ENCODE results near the gene GPR173.

Gene GPR173

DNA sequence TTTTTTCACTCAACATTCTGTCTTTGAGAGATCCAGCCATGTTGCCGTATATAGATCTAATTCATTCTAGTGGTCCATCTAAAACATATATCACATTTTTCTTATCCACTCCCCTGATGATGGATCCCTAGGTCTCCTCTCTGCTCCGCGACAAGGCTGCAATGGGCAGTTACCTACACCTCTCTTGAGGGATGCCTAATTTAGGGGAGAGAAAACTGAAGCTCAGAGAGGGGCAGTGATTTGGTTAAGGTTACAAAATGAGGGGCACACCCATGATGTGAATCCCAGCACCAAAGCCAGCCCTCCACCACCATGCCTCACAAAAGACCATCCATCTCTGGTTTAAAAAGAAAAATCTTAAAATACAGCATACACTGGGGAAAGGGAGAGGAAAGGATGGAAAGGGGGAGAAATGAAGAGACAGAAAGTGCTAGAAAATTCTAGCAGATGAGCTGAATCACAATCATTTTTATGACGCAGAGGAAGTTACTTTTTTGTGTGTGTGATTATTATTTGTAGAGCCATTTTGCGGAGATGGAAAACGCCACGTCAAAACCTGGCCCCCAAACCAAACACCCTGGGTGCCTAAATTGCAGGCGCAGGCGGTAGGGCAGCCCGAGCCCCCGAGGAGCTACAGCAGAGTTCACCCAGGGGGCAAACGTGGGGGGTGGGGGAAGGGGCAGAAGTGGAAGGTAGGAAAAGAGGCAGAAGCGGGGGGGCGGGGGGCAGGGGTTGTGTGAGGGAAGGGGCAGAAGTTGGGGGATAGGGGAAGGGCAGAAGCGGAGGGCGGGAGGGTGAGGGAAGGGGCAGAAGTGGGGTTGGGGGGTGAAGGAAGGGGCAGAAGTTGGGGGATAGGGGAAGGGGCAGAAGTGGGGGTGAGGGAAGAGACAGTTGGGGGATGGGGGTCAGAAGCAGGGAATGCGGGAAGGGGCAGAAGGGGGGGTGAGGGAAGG is 32.3 kb downstream of the GPR173 start:
- H3K4me1 ChIP-seq (ENCODE audit: control insufficient read depth, insufficient read depth, low read length) = peaks cover 10% of the 10 kb centered on the region; the same call in 1 of the 2 replicates
- no peaks in the 10 kb centered on the region for H3K27me3 ChIP-seq (ENCODE audit: control insufficient read depth, insufficient read depth, low read length)
- no peak overlapping the region for H3K27ac ChIP-seq (ENCODE audit: low read depth, low read length)
- peaks cover 9% of the 10 kb centered on the region; the same call in 1 of the 2 replicates for H3K9me3 ChIP-seq (ENCODE audit: control insufficient read depth, insufficient read depth, low read depth, low read length)
- H3K36me3 ChIP-seq (ENCODE audit: control insufficient read depth, insufficient read depth, low read length) = peaks cover 24% of the 10 kb centered on the region
- peak overlapping the region; percentile 51 for H3K9ac ChIP-seq (ENCODE audit: low read length)
- peak overlapping the region; percentile 43 for H3K4me3 ChIP-seq (ENCODE audit: low read depth, low read length)

DNA sequence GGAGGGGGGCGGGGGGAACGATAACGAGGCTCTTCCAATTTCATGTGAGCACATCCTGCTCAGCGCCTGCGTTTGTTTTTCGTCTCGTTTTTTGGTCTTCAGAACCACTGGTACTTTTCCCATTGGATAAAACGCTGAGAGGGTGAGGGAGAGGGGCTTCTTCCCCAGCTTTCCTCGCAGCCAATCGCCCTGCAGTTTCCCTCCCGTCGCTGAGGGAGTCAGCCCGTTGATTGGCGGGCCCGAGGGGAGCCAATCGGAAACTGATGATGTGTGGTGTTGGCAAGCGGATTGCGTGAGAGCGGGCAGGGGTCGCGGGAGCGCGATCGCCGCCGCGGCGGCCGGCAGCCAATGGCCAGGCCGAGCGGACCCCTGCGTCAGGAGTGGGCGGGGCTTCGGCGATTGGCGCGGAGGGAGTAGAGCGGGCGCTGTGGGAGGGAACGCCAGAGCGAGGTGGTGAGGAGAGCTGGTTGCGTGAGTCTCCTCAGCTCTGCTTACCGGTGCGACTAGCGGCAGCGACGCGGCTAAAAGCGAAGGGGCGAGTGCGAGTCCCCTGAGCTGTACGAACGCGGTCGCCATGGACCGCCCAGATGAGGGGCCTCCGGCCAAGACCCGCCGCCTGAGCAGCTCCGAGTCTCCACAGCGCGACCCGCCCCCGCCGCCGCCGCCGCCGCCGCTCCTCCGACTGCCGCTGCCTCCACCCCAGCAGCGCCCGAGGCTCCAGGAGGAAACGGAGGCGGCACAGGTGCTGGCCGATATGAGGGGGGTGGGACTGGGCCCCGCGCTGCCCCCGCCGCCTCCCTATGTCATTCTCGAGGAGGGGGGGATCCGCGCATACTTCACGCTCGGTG is 33.6 kb downstream of the GPR173 start, which contains the start of gene TSPYL2:
TSS of gene TSPYL2 (plus strand) at position 443 of the 848 bp plus-strand sequence. CDS start at position 575, 132 bp downstream.
- peak within 1 kb of the TSS; percentile 84 for H3K4me3 ChIP-seq (ENCODE audit: low read depth, low read length)
- H3K27ac ChIP-seq (ENCODE audit: low read depth, low read length) = peak within 1 kb of the TSS; percentile 80; the same call in 1 of the 2 replicates
- peaks cover 33% of the 10 kb centered on the region for H3K36me3 ChIP-seq (ENCODE audit: control insufficient read depth, insufficient read depth, low read length)
- peaks cover 10% of the 10 kb centered on the region; the same call in 1 of the 2 replicates for H3K4me1 ChIP-seq (ENCODE audit: control insufficient read depth, insufficient read depth, low read length)
- peak within 1 kb of the TSS; percentile 54 for H3K9ac ChIP-seq (ENCODE audit: low read length)
- no peaks in the 10 kb centered on the region for H3K27me3 ChIP-seq (ENCODE audit: control insufficient read depth, insufficient read depth, low read length)
- H3K9me3 ChIP-seq (ENCODE audit: control insufficient read depth, insufficient read depth, low read depth, low read length) = peaks cover 2% of the 10 kb centered on the region; the same call in 1 of the 2 replicates

DNA sequence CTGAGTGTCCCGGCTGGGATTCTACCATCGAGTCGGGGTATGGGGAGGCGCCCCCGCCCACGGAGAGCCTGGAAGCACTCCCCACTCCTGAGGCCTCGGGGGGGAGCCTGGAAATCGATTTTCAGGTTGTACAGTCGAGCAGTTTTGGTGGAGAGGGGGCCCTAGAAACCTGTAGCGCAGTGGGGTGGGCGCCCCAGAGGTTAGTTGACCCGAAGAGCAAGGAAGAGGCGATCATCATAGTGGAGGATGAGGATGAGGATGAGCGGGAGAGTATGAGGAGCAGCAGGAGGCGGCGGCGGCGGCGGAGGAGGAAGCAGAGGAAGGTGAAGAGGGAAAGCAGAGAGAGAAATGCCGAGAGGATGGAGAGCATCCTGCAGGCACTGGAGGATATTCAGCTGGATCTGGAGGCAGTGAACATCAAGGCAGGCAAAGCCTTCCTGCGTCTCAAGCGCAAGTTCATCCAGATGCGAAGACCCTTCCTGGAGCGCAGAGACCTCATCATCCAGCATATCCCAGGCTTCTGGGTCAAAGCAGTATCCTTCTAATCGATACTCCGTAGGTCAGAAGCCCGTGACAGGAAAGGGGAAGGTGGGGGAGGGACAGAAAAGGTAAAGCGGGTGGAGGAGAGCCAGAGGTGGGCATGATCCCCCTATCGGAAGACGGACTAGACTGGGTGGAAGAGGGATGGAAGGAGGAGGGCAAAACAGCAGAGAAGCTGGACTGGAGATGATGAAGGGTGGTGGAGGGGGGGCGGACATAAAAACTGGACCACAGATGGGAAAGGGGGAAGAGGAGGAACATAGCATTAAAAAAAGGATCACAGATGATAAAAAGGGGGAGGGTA is 34.4 kb downstream of the GPR173 start:
- H3K9ac ChIP-seq (ENCODE audit: low read length) = peak overlapping the region; percentile 54
- peak overlapping the region; percentile 84 for H3K4me3 ChIP-seq (ENCODE audit: low read depth, low read length)
- H3K27me3 ChIP-seq (ENCODE audit: control insufficient read depth, insufficient read depth, low read length) = no peaks in the 10 kb centered on the region
- H3K36me3 ChIP-seq (ENCODE audit: control insufficient read depth, insufficient read depth, low read length) = peaks cover 40% of the 10 kb centered on the region
- peak overlapping the region; percentile 80; the same call in 1 of the 2 replicates for H3K27ac ChIP-seq (ENCODE audit: low read depth, low read length)
- peaks cover 10% of the 10 kb centered on the region; the same call in 1 of the 2 replicates for H3K4me1 ChIP-seq (ENCODE audit: control insufficient read depth, insufficient read depth, low read length)
- no peaks in the 10 kb centered on the region; the same call in 1 of the 2 replicates for H3K9me3 ChIP-seq (ENCODE audit: control insufficient read depth, insufficient read depth, low read depth, low read length)

DNA sequence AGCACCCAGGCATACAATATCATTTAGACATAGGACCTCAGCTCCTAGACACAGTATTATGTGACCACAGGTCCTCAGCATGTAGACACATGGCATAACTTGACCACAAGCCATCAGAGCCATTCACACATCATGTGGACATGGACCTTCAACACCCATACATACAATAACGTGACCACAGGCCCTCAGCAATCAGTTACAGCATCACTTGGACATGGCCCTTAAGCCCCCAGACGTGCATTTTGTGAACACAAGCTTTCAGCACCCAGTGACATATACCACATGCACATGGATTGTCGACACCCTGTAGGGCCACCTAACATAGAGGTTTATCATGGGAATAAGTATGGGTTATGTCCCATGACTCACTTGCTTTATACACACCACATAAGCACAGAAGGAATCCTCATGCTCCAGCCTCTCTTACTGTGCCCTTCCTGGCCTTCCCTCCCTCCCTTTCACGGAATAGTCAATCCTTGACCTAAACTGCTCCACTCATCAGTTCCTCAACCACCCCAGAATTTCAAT is 35.5 kb downstream of the GPR173 start:
- H3K36me3 ChIP-seq (ENCODE audit: control insufficient read depth, insufficient read depth, low read length) = peaks cover 40% of the 10 kb centered on the region
- no peak overlapping the region for H3K27ac ChIP-seq (ENCODE audit: low read depth, low read length)
- H3K4me3 ChIP-seq (ENCODE audit: low read depth, low read length) = no peak overlapping the region
- H3K9ac ChIP-seq (ENCODE audit: low read length) = no peak overlapping the region
- H3K9me3 ChIP-seq (ENCODE audit: control insufficient read depth, insufficient read depth, low read depth, low read length) = no peaks in the 10 kb centered on the region; the same call in 1 of the 2 replicates
- no peaks in the 10 kb centered on the region for H3K27me3 ChIP-seq (ENCODE audit: control insufficient read depth, insufficient read depth, low read length)
- H3K4me1 ChIP-seq (ENCODE audit: control insufficient read depth, insufficient read depth, low read length) = peaks cover 12% of the 10 kb centered on the region; the same call in 1 of the 2 replicates

DNA sequence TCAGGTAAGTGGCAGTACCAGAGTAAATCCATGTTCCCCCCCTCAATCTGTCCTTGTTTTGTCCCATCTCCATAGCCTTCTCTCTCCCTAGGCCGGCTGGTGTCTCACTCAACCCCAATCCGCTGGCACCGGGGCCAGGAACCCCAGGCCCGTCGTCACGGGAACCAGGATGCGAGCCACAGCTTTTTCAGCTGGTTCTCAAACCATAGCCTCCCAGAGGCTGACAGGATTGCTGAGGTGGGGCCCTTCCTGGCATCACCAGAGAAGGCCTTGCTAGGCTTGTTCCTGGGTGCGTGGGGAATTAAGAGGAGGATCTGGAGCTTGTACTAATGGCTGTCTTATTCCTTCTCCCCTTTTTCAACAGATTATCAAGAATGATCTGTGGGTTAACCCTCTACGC is 36.3 kb downstream of the GPR173 start:
- Histone ChIP-seq H3K36me3 (ENCODE audit: control insufficient read depth, insufficient read depth, low read length) (peaks cover 40% of the 10 kb centered on the region), H3K4me3 (ENCODE audit: low read depth, low read length) (no peak overlapping the region), H3K27me3 (ENCODE audit: control insufficient read depth, insufficient read depth, low read length) (no peaks in the 10 kb centered on the region), H3K9me3 (ENCODE audit: control insufficient read depth, insufficient read depth, low read depth, low read length) (no peaks in the 10 kb centered on the region; the same call in 1 of the 2 replicates), H3K9ac (ENCODE audit: low read length) (no peak overlapping the region), H3K27ac (ENCODE audit: low read depth, low read length) (no peak overlapping the region), H3K4me1 (ENCODE audit: control insufficient read depth, insufficient read depth, low read length) (peaks cover 12% of the 10 kb centered on the region; the same call in 1 of the 2 replicates)

DNA sequence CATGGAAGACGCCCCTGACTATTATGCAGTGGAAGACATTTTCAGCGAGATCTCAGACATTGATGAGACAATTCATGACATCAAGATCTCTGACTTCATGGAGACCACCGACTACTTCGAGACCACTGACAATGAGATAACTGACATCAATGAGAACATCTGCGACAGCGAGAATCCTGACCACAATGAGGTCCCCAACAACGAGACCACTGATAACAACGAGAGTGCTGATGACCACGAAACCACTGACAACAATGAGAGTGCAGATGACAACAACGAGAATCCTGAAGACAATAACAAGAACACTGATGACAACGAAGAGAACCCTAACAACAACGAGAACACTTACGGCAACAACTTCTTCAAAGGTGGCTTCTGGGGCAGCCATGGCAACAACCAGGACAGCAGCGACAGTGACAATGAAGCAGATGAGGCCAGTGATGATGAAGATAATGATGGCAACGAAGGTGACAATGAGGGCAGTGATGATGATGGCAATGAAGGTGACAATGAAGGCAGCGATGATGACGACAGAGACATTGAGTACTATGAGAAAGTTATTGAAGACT is 37.2 kb downstream of the GPR173 start:
- Histone ChIP-seq H3K27ac (ENCODE audit: low read depth, low read length) (no peak overlapping the region), H3K9me3 (ENCODE audit: control insufficient read depth, insufficient read depth, low read depth, low read length) (no peaks in the 10 kb centered on the region; the same call in 1 of the 2 replicates), H3K4me3 (ENCODE audit: low read depth, low read length) (no peak overlapping the region), H3K4me1 (ENCODE audit: control insufficient read depth, insufficient read depth, low read length) (peaks cover 10% of the 10 kb centered on the region; the same call in 1 of the 2 replicates), H3K9ac (ENCODE audit: low read length) (no peak overlapping the region), H3K36me3 (ENCODE audit: control insufficient read depth, insufficient read depth, low read length) (peaks cover 40% of the 10 kb centered on the region), H3K27me3 (ENCODE audit: control insufficient read depth, insufficient read depth, low read length) (no peaks in the 10 kb centered on the region)

DNA sequence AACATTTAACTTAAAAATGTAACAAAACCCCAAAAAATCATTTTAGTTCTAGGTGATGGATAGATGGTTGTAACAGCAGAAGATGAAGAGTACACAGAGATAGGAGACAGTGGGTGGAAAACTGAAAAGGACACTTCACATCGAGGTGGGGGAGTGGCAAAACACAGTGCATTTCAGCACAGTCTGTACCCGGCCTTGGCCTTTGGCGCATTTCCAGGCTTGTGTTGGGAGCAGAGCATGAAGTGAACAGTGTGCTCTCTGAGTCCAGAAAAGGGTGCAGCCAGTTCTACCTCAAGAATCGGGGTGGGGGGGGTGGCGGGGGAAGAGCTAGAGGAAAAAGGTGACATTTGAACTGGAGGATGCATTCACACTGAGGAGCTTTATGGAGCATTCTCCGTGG is 37.9 kb downstream of the GPR173 start:
- H3K27me3 ChIP-seq (ENCODE audit: control insufficient read depth, insufficient read depth, low read length) = no peaks in the 10 kb centered on the region
- H3K4me1 ChIP-seq (ENCODE audit: control insufficient read depth, insufficient read depth, low read length) = peaks cover 8% of the 10 kb centered on the region; the same call in 1 of the 2 replicates
- peaks cover 40% of the 10 kb centered on the region for H3K36me3 ChIP-seq (ENCODE audit: control insufficient read depth, insufficient read depth, low read length)
- no peaks in the 10 kb centered on the region; the same call in 1 of the 2 replicates for H3K9me3 ChIP-seq (ENCODE audit: control insufficient read depth, insufficient read depth, low read depth, low read length)
- H3K27ac ChIP-seq (ENCODE audit: low read depth, low read length) = no peak overlapping the region
- H3K4me3 ChIP-seq (ENCODE audit: low read depth, low read length) = no peak overlapping the region
- H3K9ac ChIP-seq (ENCODE audit: low read length) = no peak overlapping the region

DNA sequence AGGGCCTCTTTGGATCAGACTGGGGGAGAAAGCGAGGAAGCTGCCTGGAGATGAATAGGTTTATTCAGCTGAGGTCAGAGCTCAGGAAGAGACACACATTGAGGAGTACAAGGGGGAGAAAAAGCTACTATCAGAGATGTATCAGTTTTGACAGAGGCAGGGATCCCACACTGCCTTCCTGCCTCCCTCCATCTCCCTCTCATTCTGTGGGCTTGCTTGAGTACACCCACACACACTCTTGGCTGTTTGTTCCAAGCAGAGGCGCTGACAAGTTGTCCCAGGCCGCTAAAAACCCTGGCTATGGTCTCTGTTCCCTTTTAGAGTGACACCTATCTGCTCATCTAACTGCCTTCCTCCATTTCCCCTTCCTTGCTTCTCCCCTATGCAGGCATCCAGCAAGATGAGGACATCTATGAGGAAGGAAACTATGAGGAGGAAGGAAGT is 38.8 kb downstream of the GPR173 start:
- Histone ChIP-seq H3K27me3 (ENCODE audit: control insufficient read depth, insufficient read depth, low read length) (no peaks in the 10 kb centered on the region), H3K9ac (ENCODE audit: low read length) (no peak overlapping the region), H3K36me3 (ENCODE audit: control insufficient read depth, insufficient read depth, low read length) (peaks cover 40% of the 10 kb centered on the region), H3K4me3 (ENCODE audit: low read depth, low read length) (no peak overlapping the region), H3K9me3 (ENCODE audit: control insufficient read depth, insufficient read depth, low read depth, low read length) (no peaks in the 10 kb centered on the region; the same call in 1 of the 2 replicates), H3K27ac (ENCODE audit: low read depth, low read length) (no peak overlapping the region), H3K4me1 (ENCODE audit: control insufficient read depth, insufficient read depth, low read length) (peaks cover 8% of the 10 kb centered on the region; the same call in 1 of the 2 replicates)

DNA sequence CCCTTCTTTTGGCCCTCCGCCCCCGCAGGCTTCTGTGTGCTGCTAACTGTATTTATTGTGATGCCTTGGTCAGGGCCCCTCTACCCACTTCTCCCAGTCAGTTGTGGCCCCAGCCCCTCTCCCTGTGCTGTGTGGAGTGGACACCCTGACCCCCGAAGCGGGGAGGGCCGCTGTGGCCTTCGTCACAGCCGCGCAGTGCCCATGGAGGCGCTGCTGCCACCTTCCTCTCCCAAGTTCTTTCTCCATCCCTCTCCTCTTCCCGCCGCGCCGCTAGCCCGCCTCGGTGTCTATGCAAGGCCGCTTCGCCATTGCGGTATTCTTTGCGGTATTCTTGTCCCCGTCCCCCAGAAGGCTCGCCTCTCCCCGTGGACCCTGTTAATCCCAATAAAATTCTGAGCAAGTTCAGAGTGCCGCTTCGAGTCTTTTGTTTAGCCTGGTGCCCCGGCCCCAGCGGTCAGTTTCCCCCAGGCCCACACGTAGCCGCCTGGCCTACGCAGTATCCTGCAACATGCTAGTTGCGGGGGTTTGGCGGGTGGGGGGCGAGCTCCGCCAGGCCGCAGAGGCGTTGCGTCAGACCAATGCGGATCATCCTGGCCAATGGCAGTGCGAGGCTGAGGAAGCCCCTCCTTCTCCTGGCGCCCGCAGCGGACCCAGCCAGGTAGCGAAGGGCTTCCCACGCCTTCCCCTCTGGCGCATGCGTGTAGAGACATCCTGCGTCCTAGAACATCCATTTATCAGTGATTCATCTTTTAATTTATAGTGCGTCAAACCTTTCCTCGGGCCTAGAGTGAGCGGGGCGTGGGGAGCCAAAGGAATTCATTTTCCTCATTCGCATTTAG is 39.8 kb downstream of the GPR173 start:
- Histone ChIP-seq H3K27ac (ENCODE audit: low read depth, low read length) (peak overlapping the region; percentile 59; the same call in 1 of the 2 replicates), H3K27me3 (ENCODE audit: control insufficient read depth, insufficient read depth, low read length) (no peaks in the 10 kb centered on the region), H3K36me3 (ENCODE audit: control insufficient read depth, insufficient read depth, low read length) (peaks cover 40% of the 10 kb centered on the region), H3K9ac (ENCODE audit: low read length) (peak overlapping the region; percentile 74), H3K4me3 (ENCODE audit: low read depth, low read length) (peak overlapping the region; percentile 70), H3K9me3 (ENCODE audit: control insufficient read depth, insufficient read depth, low read depth, low read length) (no peaks in the 10 kb centered on the region; the same call in 1 of the 2 replicates), H3K4me1 (ENCODE audit: control insufficient read depth, insufficient read depth, low read length) (peaks cover 4% of the 10 kb centered on the region; the same call in 1 of the 2 replicates)
